CD4-positive, alpha-beta T cell treated with Interleukin-1 beta for 1 hour (primary cell): ENCODE results near the gene ALK.

Source experiments
- DNase-seq, 2 donors: peaks; one replicate each; pipeline ENCODE4 v3.0.0-alpha.2; 2020 to 2022

The ALK gene

DNA sequence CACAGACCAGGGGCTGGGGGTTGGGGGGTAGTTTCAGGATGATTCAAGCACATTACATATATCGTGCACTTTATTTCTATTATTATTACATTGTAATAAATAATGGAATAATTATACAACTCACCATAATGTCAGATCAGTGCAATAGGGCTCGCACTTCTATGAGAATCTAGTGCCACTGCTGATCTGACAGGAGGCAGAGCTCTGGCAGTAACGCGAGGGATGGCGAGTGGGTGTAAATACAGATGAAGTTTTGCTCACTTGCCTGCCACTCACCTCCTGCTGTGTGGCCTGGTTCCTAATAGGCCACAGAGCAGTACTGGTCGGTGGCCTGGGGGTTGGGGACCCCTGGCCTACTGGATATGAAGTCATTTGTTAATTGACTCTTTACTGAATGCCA lies 615.6 kb downstream of the ALK start:
- DNase-seq = no peak

DNA sequence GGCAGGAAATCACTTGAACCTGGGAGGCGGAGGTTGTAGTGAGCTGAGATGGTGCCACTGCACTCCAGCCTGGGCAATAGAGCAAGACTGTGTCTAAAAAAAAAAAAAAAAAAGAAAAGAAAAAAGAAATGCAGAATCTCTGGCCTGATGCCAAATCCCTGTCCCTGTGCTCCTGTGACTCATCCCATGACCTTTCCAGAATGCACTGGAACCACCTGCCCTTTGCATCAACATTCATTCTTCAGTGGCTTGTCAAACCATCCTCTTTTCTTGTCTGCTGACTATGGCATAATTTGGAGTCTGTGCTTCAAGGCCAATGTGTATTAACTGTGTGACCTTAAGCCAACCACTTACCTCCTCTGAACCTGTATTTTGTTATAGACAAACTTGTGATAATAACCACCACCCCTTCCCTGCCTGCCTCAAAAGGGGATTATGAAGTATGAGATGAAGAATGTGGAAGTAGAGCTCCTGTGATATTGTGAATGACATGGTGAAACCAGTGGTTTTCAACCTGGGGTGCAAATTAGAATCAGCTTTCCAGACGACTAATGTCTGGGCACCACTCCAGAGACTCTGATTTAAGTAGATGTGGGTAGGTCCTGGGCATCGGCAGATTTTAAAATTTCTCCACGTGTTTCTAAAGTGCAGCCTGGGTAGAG lies 616.9 kb downstream of the ALK start:
- no peak for DNase-seq

DNA sequence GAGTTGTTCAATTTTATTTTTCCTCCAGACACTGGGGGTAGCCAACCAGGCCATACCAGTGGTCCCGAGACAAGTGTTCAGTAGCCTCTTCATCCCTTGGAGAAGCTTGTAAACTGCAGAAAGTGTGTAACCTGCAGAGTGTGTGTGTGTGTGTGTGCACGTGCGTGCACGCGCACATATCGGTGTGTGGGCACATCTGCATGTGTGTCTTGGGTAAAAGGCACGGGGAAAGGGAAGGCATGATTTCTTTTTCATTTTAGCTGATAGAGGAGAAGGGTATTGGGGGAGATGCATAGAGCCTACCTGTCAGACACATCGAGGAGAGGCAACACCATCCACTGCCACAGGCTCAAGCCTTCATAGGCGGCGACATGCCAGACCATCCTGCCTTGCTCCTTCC lies 624.8 kb downstream of the ALK start:
- no peak for DNase-seq

DNA sequence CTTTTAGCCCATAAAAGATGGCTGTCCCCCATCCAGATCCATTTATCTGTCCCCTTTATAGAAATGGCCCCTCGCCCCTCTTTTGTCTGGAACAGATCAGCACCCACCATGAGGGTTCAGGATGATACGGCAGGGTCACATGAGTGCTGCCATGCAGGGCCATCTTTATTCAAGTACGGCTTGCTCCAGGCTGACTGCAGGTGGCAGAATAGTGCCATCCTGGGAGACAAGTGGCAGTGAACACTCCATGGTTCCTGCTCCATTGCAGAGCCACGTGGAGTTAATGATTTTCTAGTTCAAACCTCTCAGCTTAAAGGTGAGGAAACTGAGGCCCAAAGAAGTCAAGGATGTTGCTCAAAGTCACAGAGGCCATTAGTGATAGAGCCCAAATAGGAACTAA lies 625.5 kb downstream of the ALK start:
- DNase-seq = no peak

DNA sequence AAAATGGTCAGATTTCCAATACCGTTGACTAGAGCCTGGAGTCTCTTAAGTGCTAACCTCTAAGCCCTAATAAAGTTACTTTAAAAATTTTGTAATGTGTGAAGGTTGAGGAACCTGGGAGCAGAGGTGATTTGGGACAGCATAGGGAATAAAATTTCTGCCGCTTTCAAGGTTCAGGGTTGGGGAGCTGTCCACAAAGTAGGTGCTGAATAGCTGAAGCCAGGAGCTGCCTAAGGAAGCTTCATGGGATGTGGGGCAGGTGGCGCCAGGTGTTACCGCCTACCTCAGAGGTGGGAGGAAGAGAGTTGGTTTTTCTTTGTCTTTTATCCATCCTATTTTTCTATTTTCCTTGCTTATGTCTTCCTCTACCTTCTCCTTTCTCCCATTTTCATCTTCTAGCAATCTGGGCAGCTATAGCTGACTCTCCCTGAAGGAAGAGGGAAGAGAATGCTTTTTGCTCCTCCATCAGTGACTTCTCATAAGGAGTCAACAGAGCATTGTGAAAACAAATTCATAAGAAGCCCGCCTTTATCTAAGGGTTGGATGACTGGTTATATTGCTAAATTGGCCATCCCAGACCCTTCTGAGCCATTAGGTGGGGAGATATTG lies 627.5 kb downstream of the ALK start:
- peak in 1 of 2 donors; percentile 3 for DNase-seq

DNA sequence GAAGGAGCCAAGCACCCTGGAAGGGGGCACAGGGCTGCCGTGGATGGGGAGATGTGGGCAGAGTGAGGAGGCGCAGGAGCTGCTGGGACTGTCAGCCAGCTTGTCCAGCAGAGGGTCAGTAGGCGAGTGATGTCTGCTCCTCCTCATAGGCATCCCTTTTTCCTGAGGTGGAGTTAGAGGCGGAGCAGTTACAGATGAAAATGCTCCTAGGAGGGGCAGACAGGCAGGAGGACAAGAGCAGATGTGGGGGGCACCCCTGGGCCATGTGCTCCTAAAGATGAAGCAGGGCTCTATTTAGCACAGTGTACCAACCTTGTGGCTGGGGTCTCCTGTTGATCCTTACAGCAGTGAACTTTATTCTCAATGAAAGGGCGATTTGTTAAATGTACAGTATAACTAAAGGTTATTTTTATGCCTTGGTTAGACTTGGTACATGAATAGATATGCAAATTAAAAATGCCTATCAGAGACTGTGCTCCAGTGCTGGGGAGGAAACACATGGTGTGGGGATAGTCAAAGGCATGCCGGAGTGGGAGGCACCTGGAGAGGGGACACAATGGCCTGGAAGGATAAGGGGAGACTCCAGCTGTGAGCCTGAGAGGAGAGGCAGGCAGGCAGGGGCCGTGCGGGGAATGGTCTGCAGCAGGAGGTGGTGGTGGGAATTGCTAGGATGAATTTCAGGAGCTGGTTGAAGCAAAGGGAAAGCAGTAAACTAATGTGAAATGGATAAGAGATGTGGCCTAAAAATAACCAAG lies 630.9 kb downstream of the ALK start:
- no peak for DNase-seq

DNA sequence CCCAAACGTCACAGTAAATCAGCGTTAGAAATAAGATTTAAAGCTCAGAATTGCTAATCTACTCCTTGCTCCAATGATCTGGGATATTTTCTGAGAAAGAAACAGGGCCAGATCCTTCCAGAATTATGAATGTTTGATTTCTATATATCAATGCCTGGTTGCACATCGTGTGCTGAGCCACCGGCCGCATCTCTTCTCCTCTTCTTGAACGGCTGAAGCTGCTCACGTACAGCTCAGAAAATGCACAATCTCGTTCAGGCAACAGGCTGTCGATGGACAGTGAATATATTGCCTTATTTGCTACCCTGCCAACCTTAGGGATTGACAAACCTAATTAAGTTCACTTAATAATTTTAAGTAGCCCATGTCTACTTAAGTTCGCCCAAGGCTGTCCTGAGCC lies 636.7 kb downstream of the ALK start:
- no peak for DNase-seq

DNA sequence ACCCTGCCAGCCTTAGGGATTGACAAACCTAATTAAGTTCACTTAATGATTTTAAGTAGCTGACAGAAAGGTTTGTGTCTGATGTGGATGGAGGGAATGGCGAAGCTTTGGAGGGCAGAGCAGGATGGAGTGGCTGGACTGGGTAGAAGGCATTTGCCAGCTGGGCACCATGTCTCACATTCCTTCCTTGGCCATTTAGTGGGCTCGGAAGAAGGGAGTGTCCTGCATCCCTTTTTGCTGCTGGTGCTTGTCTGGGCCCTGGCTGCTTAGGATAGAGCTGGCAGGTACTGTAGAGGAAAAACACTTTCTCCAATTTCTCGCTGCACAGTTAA lies 639.5 kb downstream of the ALK start:
- DNase-seq = no peak

DNA sequence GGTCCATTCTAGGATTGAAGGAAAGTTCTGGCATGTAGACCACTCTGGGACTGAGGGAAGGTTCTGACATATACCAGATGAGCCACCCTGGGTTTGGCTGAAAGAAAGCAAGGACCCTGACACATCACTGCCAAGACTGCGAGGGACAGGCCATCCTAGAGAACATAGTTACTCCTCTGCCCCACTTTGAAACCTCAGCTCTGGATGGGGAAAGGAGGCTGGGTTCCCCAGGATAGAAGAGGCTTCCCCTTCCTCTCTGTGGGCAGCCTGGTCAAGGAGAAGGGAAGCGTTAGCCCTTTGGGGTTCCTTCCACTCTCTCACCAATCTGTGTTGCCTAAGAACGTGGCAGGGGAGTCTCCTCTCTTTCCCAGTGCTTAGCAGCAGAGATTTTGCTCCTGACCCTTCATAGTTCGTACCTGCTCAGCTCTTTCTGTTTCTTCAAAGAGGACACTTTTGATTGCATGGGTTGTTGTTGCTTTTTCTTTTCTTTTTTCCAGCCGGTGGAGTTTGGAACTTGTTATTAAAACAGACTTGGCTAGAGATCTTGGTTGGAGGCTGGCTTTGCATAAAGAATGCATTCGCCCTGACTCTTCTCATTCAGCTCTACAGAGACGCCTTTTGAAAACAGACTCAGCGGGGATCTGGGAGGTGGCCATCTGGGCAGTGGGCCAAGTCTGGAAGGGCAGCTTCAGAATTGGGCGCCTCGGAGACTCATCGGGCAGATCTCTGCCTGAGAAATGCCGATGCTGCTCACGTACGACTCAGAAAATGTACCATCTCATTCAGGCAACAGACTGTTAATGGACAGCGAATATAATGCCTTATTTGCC lies 640.1 kb downstream of the ALK start:
- DNase-seq = no peak

DNA sequence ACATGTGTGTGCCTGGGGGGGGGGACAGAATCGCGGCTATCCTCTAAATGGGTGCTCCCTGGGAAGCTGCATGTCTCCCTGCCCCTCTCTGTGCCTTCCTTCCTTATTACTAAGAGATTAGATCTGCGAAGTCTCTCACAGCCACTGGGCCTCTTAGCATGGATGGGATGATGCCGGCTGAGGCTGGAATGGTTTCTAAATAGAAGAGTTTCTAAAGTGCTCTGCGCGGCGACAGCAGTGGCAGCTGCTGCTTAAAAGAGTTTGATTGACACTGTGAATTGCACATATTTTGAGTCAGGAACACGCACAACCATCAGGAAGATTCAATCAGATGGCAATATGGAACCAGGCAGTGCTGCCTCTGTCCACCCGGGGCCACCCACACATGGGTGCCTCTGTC lies 642.4 kb downstream of the ALK start:
- DNase-seq = no peak

DNA sequence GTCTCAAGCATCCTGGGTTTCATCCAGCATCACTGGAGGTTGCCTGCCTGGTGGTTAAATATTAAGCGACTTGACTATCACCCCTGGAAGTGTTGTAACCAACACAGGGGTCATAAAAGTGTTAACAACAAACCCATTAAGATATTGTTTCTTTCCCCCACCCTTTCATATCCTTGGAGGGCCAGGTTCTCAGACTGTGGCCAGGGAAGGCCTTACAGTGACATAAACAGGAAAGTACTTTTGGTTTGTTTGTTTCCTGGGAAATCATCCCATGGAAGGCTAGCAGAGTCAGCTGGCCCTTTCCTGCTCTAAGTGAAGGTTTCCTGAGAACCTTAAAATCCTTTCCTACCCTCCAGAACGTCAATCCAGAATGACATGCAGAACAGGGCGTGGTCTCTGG lies 645.2 kb downstream of the ALK start:
- DNase-seq = no peak

DNA sequence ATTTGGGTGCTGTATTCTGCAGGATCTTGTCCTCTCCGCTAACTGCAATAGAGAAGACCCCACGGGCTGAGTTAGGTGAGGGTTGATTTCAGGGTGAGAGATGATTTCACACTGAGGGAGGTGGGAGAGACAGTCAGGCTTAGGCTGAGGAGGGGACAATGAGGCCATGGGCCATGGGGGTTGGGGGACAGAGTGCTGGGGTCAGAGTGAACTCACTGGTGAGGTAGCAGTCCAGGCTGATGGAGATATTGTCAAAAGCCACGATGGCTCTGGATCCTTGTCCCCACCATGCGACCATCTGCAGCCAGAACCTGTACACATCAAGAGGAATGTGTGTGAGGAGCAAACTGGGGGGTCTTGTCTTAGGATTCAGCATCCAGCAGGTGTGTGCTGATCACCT lies 646.2 kb downstream of the ALK start:
- no peak for DNase-seq

DNA sequence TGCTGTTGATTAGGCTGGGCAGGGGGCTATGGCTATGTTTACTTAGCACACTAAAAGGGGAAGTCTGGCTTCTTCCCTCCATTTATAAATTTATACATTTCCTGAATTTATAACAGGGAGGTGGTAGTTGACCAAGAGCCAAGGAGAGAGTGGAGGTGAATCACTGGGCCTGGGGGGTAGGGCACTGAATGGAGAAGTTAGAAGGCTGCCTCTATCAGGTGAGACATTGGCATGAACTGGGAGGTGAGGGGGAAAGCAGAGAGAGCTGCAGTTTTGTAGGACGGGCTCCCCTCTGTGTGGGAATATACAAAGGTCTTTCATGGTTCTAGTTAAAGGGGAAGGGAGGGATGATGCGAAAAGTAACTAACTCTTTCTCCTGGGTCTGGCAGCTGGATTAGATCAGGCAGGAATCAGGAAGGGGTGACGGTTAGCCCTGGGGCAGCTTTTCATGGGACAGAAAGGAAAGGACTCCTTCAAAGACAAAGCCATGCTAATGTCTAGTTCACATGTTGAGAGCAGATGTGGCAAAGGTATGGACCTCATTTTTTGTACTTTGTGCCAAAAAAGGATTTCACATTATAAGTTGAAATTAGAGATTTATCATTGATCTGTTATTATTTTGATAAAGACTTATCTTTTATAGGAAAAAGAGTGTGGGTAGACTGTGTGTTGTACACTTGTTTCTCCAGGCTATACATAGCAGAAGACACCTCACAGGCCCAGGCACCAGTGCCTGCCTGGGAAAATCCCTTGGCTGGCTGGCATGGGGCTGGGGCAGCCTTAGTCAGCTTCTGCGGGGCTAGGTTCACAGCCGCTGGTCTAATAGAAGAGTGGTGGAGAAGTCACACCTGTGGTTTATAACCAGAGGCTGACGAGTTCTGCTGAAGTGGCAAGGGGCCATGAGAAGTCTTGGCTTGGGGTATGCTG lies 647.4 kb downstream of the ALK start:
- no peak for DNase-seq

DNA sequence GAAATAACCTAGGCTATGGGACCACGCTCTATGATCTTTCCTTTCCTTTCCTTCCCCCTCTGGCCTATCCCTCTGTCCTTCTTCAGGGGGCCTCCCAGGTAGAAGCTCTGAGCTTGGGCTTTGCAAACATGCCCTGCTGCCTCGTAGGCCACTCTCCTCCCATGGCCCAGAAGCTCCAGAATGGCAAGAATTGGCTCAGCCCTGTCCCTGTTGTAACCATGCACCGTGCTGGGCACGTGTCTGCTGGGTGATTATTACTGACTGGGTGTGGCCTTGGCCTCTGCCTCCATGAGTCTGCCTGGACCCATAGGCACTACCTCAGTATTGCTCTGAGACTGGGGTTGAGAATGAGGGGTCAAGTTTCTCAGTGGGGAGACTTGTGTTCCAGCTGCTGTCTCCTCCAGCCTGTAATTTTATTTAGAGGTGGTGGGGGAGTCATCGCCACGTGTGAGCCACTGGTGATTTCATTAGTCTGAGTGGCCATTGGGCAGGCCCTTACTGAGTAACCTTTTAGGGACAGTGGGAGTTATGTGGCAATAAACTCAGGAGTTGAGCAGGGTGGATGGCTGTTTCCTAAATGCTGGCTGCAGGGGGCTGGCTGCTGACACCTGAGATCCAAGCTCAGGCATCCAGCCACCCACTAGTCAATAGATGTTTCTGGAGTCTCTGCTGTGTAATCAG lies 648.2 kb downstream of the ALK start:
- no peak for DNase-seq

DNA sequence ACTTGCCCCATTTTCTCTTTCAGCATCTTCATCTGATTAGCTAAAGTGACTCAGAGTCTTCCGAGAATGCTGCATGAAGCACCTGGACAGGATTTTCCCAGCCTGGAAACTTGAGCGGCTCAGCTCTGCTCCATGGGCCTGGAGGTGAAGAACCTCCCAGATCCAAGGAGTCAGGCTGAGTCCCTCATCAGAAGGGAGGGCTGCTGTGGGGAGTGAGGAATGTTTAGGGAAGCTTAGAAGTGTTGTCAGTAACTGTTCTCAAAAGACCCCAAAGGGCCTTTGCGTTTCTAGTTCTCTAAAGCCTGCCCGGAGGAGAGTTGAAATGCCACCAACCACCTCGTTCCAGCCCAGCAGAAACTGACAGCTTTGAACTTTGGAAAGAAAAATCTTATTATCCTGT lies 649.1 kb downstream of the ALK start:
- DNase-seq = no peak

DNA sequence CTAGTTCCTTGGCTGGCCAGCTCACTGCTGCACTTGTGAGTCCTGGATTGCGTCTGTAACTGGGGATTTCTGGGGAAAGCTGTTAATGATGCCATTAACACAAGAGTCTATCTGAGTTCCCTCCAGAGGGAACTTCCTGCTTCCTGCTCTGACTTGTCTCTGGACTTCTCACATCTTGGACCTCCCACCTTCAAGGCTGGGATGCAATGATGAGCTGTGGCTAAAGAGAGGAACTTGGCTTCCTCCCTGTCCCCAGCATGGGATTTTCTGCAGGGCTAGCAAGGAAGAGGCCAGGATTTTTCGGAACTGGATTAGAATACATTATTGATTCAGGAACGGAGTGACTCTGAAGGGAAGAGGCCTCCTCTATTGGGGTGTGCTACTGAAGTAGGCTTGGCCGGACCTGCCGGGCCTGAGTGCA lies 650.7 kb downstream of the ALK start:
- no peak for DNase-seq

DNA sequence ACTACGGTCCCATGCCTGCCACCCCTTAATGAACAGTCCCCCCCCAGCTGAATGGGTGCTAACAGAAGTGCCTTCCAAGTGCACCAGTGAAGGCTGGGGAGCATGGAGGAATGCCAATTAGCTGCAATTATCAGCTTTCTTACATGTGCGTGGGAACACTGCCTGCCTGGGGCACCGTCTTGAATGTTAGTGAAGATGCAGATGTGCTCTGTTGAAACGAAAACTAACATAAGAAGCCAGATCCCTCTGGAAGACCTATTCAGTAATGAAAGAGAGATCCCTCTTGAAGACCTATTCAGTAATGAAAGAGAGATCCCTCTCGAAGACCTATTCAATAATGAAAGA lies 651.6 kb downstream of the ALK start:
- DNase-seq = no peak

DNA sequence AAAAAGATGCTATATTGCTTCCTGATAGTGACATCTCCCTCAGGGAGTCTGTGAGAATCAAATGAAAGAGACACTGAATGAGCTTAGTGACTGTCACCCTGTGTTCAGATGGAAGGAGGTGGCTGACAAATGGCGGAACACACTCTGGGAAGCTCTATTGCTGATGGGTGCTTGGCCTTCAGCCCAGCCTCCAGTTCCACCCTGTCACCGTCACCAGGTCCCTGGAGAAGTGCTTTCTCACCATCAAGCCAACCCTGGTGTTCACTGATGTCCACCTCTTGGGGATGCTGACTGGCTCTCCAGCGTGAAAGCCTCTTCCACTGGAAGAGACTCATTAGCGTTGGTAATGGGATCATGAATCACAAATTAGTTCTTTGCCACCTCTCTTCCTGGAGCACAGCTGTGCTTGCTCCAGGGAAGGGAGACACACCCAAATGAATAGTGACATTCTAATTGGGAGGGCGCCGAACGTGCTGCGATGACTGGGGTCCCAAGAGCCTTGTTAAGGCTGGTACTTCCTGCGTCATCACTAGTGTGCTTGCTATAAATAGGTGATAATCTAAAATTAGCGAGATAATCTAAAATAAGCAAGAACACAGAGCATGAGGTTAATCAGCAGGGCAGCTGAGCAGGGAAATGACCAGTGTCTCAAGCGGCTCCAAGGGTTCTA lies 652.2 kb downstream of the ALK start:
- DNase-seq = no peak

DNA sequence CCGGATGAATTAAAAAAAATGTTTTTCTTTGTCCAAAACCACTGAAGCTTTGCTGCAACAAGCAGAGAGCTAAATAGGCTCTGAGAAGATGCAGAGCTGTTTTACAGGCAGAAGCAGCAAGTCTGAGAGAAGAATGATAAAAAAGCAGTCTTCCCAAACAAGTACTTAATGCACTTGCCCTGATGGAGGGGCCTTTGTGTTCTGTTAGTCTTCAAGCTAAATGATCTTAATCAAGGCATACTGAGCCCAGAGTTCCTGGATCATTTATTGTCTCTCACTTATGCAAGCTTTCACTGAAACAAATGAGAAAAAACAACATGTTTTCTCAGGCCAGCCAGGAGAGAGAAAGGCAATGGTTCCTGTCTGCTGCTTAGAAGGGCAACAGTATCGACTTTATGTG lies 653.7 kb downstream of the ALK start:
- no peak for DNase-seq

DNA sequence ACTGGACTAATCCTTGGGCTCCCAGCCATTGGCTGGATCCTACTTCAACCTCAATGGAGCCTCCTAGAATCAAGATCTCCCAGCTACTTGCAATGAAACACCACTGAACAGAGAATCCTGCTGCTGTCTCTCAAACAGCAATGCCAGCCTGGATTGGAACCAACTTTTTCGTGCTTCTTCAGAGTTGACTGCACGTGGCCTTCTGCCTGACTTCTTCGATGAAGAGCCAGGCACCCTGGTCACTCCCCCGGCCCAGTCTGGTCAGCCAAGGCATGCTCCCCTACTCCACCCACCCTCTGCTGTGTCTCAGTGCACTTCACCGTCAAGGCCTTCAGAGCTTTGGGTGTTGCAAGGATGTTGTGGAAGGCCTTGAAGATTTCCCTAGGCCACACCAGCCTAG lies 657.5 kb downstream of the ALK start:
- no peak for DNase-seq

DNA sequence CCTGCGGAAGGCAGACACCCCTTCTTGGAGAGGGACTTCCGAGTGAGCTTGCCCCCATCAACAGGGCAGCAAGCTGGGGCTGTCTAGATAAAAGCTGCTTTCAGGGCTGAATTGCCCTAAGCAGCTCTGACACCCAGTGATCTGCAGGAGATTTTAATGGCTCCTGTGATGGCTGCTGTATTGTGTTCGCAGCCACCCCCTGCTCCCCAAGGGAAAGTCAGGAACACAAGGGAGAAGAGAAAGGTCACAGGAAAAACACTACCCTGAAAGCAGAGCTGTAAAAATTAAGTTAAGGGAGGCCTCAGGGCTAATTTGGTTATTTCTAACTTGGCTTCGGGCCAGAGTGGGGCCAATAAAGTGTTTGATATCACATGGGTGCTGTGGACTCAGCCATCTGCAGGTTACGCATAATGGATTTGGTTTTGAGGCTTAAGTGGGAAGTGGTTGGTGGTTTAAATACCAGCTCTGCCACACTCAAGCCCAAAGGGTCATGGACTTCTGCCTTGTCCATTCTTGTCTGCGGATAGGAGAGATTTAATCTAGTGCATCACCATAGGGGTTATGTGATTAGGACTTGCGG lies 658.6 kb downstream of the ALK start:
- no peak for DNase-seq
